ENCODE measurements around the gene CLGN. TPM values are rescaled to one million over a fixed set of nuclear protein-coding genes. Genes with fewer than 3 reads are reported as not detected.

The CLGN gene
- total and polyA plus RNA-seq, 2 of the 13 experiments (the other 11 are each of a cell fraction or from before 2014, with no cell fraction given): 7.2 to 17.0 TPM

- TF ChIP-seq, protein P1, sequence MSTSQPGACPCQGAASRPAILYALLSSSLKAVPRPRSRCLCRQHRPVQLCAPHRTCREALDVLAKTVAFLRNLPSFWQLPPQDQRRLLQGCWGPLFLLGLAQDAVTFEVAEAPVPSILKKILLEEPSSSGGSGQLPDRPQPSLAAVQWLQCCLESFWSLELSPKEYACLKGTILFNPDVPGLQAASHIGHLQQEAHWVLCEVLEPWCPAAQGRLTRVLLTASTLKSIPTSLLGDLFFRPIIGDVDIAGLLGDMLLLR (CRISPR knock-in tag; IDR thresholded peaks at IDR 0.05): no peak
- no peak for TF ChIP-seq ZNF891 (CRISPR knock-in tag; IDR thresholded peaks at IDR 0.05)
- TF ChIP-seq ZNF160 (CRISPR knock-in tag; IDR thresholded peaks at IDR 0.05): no peak
- TF ChIP-seq ATRX (CRISPR knock-in tag; IDR thresholded peaks at IDR 0.05; ENCODE audit: borderline replicate concordance): no peak
- no peak for TF ChIP-seq GATAD2A (CRISPR knock-in tag; IDR thresholded peaks at IDR 0.05)
- no peak for TF ChIP-seq AGO2 (optimal IDR thresholded peaks at IDR 0.05; ENCODE audit: low read depth, low read length)
- intact Hi-C loops (cut with micrococcal nuclease; ENCODE audit: unreplicated experiment): no loop called here
- H3K4me2 ChIP-seq (ENCODE audit: low read depth, low read length): no peak overlapping the region
- no peaks in the 10 kb centered on the region for H3K36me3 ChIP-seq (replicated peaks in 1 of 2; ENCODE audit: control insufficient read depth in 1 of 2, insufficient read depth in 2 of 2, low read length in 2 of 2)
- ATAC-seq: no peak
- no peaks in the 10 kb centered on the region for H3K79me2 ChIP-seq (ENCODE audit: insufficient read depth, low read length)
- no peaks in the 10 kb centered on the region for H3K27me3 ChIP-seq (ENCODE audit: control insufficient read depth in 1 of 2, insufficient read depth in 2 of 2, low read length in 2 of 2)
- H4K20me1 ChIP-seq (ENCODE audit: insufficient read depth, low read length): no peaks in the 10 kb centered on the region
- POLR2A ChIA-PET: no interaction called here
- no peak overlapping the region for H3K9ac ChIP-seq (ENCODE audit: insufficient read depth, low read depth, low read length)
- CTCF ChIA-PET (ENCODE audit: low intra/inter-chr PET ratio, low total read pairs): no interaction called here
- H2AFZ ChIP-seq (ENCODE audit: low read length): no peak overlapping the region
- no peaks in the 10 kb centered on the region for H3K9me3 ChIP-seq (ENCODE audit: low read length)
- no peaks in the 10 kb centered on the region for H3K4me1 ChIP-seq (ENCODE audit: insufficient read depth, low read length)
- H3K4me3 ChIP-seq (replicated peaks in 1 of 3; ENCODE audit: insufficient read depth in 1 of 3, low read depth in 2 of 3, low read length in 3 of 3): no peak overlapping the region
- FAIRE-seq: no peak
- H3K27ac ChIP-seq (ENCODE audit: extremely low read length, insufficient read depth, low read length): no peak overlapping the region
- WGBS (ENCODE audit: low lambda C conversion rate): 2% methylated on average over 3 of the region's 3 CpGs
- in situ Hi-C loops (cut with HindIII; ENCODE audit: extremely low pct_ligation_motif_present, low pct_unique_long_range_greater_than_20kb): no loop called here
- BruUV-seq (replicated peaks): no TSS peak
- no peak for DNase-seq (ENCODE audit: low spot score)
Observed at GRCh38 chr4:140450352-140450751, 22.9 kb upstream of the CLGN start.

GRCh38 chr4:140448830-140449229 lies 21.4 kb upstream of the CLGN start:
- Histone ChIP-seq H3K79me2 (ENCODE audit: insufficient read depth, low read length) (no peaks in the 10 kb centered on the region), H3K27me3 (ENCODE audit: control insufficient read depth in 1 of 2, insufficient read depth in 2 of 2, low read length in 2 of 2) (0 out of 5 replicates have a peak, but pooled peaks cover 0 to 2% of the 10 kb centered on the region in 2 experiments), H3K9me3 (ENCODE audit: low read length) (no peaks in the 10 kb centered on the region), H3K36me3 (replicated peaks in 1 of 2; ENCODE audit: control insufficient read depth in 1 of 2, insufficient read depth in 2 of 2, low read length in 2 of 2) (no peaks in the 10 kb centered on the region), H3K27ac (ENCODE audit: extremely low read length, insufficient read depth, low read length) (no peak overlapping the region), H3K4me2 (ENCODE audit: low read depth, low read length) (no peak overlapping the region), H4K20me1 (ENCODE audit: insufficient read depth, low read length) (no peaks in the 10 kb centered on the region), H2AFZ (ENCODE audit: low read length) (no peak overlapping the region), H3K4me3 (replicated peaks in 1 of 3; ENCODE audit: insufficient read depth in 1 of 3, low read depth in 2 of 3, low read length in 3 of 3) (no peak overlapping the region), H3K4me1 (ENCODE audit: insufficient read depth, low read length) (no peaks in the 10 kb centered on the region), H3K9ac (ENCODE audit: insufficient read depth, low read depth, low read length) (no peak overlapping the region)
- intact Hi-C loops (cut with micrococcal nuclease; ENCODE audit: unreplicated experiment) (loop anchor here (10.0 kb wide), 1 partner anchor 986 kb away; no protein-coding TSS in a partner anchor), in situ Hi-C loops (cut with HindIII; ENCODE audit: extremely low pct_ligation_motif_present, low pct_unique_long_range_greater_than_20kb) (no loop called here)
- DNase-seq (ENCODE audit: low spot score): no peak
- WGBS (ENCODE audit: low lambda C conversion rate): 1% methylated on average over 2 of the region's 2 CpGs
- FAIRE-seq: no peak
- ATAC-seq: no peak
- no peak for TF ChIP-seq ZSCAN9 (CRISPR knock-in tag; IDR thresholded peaks at IDR 0.05; ENCODE audit: borderline replicate concordance)
- TF ChIP-seq ATF7 (IDR thresholded peaks at IDR 0.05): no peak
- no peak for TF ChIP-seq ATF7 (CRISPR knock-in tag; IDR thresholded peaks at IDR 0.05)
- TF ChIP-seq ZNF337 (CRISPR knock-in tag; IDR thresholded peaks at IDR 0.05; ENCODE audit: borderline replicate concordance, low read depth): no peak
- no peak for TF ChIP-seq GMEB2 (CRISPR knock-in tag; IDR thresholded peaks at IDR 0.05; ENCODE audit: low read depth)
- TF ChIP-seq ZGPAT (CRISPR knock-in tag; IDR thresholded peaks at IDR 0.05): no peak
- no peak for TF ChIP-seq CENPT (CRISPR knock-in tag; IDR thresholded peaks at IDR 0.05; ENCODE audit: low read depth)
- no peak for TF ChIP-seq FOXJ3 (CRISPR knock-in tag; IDR thresholded peaks at IDR 0.05; ENCODE audit: borderline replicate concordance)
- CTCF ChIA-PET (ENCODE audit: low intra/inter-chr PET ratio, low total read pairs): no interaction called here
- POLR2A ChIA-PET: no interaction called here
- BruUV-seq (replicated peaks): no TSS peak
